Measurements from ENCODE around the gene ILKAP.
"Not testable (repeated sequence)": the region's sequence is repeated elsewhere in the genome, so short reads cannot be mapped to it uniquely, and the experiment has no call there.

Gene ILKAP

DNA sequence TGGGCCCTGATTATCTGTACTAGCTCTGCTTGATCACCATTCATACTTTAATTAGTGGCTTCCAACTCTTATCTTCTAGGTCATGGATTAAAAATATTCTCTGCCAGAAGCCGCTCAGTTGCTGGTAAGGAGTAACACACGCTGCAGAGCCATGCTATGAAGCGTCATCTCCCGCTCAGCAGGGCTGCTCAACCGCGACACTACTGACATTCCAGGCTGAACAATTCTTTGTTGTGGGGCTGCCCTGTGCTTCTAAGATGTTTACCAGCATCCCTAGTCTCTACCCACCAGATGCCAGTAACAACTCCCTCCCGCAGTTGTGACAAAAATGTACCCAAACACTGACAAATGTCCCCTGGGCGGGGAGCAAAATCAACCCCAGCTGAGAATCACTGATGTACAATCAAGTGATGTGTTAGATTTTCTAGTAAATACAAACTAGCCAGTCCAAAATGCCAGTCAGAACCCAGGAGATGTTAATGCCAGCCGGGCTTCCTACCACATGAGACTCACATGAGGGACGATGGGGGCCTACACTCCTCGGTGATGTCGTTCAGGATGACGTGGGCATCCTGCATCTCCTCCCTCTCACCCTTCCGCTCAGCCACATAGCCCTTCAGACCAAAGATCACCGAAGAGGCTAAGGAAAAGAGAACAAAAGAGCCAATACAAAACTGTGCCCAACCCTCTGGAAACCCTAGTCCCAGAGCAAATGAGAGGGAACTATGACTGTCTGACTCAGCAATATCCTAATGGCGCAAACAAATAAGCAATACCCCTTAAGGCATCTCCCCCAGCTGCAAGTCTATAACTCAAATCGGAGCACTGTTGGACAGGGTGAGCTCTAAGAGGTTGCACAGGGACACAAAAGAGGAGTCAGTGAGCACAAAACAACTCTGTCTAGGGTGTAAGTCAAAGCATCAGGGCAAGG is 15.6 kb downstream of the ILKAP start:
- no peak for DNase-seq

GRCh38 chr2:238183821-238184220 is 19.7 kb downstream of the ILKAP start:
- DNase-seq = no peak

DNA sequence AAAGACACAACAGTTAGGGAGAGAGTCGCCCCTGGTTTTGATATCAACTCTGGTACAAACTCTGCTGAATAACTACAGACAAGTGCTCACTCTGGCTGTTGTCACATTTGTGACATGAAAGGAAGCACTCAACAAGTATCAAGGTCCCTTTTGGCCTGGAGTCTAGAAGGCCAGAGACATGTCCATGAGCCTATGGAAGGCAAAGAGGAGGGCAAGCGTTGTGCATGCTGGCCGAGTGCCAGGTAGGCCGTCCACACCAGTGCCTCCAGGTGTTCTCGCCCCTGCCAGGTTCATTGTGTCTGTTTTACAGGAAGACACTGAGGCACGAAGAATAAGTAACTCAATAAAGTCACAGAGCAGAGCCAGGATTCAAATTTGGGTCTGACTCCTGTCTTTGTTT is 21.1 kb downstream of the ILKAP start:
- DNase-seq = no peak

GRCh38 chr2:238180554-238180953 is 22.9 kb downstream of the ILKAP start:
- DNase-seq = no peak

DNA sequence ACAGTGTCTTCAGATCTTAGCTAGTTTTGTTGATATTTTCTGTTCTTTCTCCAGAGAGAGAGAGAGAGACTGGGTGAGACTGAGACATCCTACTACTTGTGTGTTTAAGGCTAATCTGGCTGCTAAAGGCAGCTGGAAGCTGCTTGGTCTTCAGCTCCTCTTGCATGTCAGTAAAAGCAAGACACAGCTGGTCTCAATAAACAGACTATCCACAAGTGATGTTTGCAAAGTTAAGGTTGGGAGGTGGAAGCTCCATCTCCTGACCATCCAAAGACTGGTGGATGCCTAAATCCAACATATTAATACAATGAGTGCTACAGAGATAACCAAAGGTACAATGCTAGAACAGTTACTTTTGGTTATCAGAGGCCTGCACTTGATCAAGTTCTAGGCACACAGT is 26.9 kb downstream of the ILKAP start:
- DNase-seq = no peak

- no peak for DNase-seq
These were observed 28.8 kb downstream of the ILKAP start for GRCh38 chr2:238174701-238175100.

DNA sequence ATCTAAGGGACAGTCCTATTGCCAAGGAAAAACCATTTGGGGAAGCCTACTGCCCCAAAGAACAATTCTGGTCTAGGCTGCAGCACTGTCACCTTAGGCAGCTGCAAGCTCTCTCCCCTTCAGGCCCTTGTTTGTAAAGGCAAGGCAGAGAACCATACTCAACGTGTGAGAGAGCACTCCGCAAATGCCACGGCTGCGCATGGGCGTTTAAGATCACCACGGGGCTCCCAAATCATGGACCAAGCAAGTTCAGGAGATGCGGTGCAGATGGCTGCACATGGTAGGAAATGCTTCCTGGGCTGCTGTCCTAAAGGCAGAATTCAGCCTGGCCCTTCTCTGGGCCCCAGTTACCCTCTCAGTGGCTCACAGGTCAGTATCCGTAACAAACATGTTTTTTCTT is 29.2 kb downstream of the ILKAP start:
- DNase-seq = no peak

GRCh38 chr2:238173692-238174091 is 29.8 kb downstream of the ILKAP start:
- DNase-seq = no peak

DNA sequence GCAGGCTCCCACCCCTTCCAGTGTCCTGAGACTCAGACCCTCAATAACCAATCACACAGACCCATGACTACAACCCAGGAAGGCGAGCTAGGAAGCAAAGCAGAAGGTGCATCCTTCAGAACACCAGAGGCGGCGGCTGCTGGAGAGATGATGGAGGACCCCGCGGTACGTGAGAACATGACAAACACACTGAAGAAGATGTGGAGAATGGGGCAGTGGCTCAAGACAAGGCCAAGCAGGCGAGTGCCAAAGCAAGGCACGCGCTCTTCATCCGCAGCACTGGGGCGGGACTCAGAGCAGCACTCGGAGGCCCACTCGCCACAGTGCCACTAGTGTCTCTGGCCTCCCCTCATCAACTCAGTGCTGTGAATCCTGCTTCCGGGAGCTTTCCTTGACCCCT is 31.1 kb downstream of the ILKAP start:
- DNase-seq = no peak

GRCh38 chr2:238171575-238172187 is 31.8 kb downstream of the ILKAP start:
- DNase-seq = no peak

DNA sequence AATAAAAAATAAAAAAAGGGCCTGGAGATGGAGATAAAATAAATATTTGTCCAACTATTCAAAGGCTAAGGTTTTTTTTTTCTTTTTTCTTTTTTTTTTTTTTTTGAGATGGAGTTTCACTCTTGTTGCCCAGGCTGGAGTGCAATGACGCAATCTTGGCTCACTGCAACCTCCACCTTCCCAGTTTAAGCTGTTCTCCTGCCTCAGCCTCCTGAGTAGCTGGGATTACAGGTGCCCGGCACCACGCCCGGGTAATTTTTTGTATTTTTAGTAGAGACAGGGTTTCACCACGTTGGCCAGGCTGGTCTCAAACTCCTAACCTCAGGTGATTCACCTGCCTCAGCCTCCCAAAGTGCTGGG is 32.4 kb downstream of the ILKAP start:
- not testable (repeated sequence) for DNase-seq

DNA sequence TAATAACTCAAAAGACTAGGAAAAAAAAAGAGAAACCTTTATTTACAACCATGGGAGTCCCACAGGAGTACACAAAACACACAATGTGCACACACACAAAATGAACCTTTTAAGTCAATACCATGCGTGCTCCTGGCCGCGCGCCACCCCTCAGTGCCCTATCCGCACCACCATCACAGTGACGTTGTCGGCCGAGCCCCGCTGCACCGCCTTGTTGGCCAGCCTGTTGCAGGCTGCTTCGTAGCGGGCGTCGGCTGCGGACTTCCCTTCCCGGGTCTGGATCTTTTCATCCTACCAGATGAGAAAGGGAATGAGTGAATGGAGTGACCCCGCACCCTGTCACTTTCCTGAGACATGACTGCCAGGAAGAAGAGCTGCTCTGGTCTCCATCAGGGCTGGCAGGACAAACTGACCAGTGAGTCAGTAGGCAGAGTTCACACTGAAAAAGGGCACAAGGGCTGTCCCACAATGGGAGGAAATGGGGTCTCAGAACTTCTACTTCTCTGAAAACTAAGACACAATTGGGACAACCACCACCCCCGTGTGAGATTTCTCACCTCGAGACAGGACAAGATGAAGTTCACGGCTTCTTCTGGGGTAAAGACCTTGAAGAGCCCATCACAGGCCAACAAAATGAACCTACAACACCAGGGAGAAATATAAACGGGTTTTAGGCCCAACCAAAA is 33.0 kb downstream of the ILKAP start:
- no peak for DNase-seq

GRCh38 chr2:238169708-238170251 is 33.7 kb downstream of the ILKAP start:
- no peak for DNase-seq

DNA sequence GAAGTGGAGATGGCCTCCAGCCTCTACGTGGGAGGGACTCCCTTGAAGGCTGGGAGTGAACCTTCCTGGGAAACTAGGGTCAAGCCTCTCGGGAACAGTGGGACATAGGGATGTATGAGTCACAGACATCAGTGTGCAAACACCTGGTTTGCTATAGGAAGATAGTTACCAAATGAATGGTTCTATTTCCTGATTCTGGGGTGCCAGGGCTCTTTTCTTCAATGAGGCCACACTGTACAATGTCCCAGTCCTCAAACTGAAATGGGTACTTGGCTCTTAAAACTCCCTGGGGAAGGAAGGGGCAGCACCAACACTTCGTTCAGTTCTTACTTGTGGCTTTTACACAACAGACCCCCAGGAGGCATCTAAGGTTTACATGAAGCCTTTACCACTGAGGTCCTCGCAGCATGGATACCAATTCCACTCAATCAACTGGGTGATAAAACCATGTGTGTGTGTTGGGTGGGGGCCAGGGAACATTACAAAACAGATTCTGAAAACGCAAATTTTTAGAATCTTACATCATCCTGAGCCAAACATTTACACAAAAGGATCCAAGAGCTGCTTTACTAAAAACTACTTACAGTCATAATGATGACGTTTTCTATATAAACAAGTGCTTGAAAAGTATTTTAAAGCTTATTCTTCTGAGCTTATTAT is 34.3 kb downstream of the ILKAP start:
- no peak for DNase-seq

GRCh38 chr2:238168196-238169047 is 35.1 kb downstream of the ILKAP start:
- DNase-seq = no peak

DNA sequence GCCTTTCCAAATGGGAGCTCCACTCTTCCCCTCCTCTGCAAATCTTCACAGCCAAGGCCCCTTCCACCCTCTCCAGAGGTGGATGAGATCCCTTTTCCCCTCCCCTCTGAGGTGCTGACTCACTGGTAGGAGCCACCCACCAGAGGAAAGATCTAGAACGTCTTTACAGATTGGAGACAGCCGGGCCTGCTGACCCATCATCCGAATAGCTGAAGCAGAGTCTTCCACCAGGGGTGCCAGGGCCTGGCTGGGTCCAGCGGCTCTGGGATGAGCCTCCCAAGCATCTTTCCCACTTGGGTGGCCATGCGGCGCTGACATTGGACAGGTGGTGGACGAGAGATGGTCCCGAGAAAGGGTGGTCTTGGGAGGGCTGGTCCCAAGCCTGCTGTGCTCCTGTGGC is 35.7 kb downstream of the ILKAP start:
- no peak for DNase-seq

DNA sequence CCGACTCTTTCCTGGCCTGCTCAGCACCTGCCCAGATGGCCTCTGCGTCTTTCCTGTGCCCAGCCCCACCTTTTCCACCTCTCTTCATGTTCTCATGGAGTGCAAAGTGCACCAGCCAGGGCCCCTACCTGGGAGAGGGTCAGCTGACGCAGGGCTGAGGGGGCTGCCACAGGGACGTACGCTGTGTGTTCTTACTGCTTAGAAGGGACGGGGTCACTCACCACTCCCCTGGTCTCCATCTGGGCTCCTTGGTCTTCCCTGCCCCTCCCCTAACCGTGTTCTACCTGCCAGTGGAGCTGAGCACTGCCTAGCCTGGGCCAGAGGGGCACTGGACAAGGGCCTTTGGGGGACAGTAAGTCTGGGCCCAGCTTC is 36.2 kb downstream of the ILKAP start:
- DNase-seq = no peak

DNA sequence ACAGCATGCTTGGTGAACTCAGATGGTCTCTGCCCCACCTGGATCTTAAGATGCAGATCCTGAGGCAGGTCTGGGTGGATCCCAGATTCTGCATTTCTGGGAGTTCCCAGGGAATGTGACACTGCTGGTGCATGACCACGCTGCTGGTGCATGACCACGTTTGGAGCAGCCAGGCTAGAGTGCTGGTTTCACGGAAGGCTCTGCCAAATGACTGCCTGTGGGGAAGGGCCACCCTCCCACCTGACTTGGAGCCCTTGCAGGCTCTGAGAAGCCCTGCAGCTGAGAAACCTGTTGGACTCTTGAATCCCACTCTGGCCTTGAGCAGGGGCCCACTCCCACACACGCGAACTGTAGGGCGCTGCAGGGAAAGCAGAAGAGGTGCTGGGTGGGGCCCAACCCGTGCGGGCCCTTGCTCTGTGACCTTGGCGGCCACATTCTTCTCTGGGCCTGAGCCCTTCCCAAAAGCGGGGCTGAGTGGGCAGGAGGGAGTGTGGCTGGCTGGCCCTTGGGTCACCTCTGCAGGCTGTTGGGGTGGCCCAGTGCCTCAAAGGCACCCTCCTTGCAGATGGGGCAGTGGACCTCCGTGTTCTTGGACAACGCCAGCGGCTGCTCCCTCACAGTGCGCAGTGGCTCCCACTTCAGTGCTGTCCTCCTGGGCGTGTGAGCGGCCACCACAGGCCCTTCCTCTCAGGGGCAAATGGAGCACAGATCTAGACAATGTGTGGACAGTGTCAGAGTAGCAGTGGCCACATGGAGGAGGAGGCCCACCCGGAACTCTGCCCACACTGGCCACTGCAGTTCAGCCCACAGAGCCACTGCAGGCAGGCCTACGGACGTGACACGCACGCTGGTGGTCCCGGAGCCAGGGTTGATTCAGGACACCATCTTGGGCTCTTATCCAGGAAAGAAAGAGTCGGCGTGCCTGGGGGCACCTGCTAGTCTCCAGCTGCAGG is 36.8 kb downstream of the ILKAP start:
- no peak for DNase-seq

GRCh38 chr2:238165288-238165921 is 38.1 kb downstream of the ILKAP start:
- no peak for DNase-seq

DNA sequence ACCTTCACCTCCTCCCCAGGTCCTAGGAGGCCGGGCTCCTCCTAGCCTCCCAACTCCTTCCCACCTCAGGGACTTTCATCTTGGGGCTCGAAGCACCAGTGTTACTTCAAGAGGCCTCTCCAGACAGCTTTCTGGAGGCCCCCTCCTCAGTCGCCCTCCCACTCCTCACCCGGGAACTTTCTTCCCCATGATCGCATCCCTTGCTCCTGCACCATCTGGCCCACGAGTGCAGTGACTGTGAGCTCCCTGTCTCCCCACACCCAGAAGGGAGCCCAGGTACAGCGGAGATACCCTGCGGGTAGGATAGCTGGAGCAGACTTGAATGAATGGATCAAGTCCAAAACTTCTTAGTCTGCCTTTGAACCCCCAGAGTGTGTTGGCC is 38.6 kb downstream of the ILKAP start:
- no peak for DNase-seq
